Measurements from ENCODE around the gene GLB1L2.

- TF ChIP-seq CTCF (IDR thresholded peaks at IDR 0.05) (no peak), POLR2A (IDR thresholded peaks at IDR 0.05) (no peak)
These were observed 8.7 kb downstream of the GLB1L2 start for GRCh38 chr11:134340354-134340964.

Data from thyroid gland (tissue), 4 donors.